GM19238 (cell line): Measurements from ENCODE around the gene SSTR5.
"Not testable (repeated sequence)": the region's sequence is repeated elsewhere in the genome, so short reads cannot be mapped to it uniquely, and the experiment has no call there.

ENCODE experiments used
- DNase-seq: peaks from one replicate; pipeline ENCODE4 v3.0.0; 2011; ENCODE audit warnings: low spot score; ENCODE audit not compliant: insufficient read length

The SSTR5 gene

GRCh38 chr16:1073566-1074378 lies 1.2 kb downstream of the SSTR5 start:
- DNase-seq = no peak

- no peak for DNase-seq
These were observed 1.8 kb downstream of the SSTR5 start for GRCh38 chr16:1074379-1074649.

- DNase-seq = no peak
These were observed 3.0 kb downstream of the SSTR5 start for GRCh38 chr16:1075546-1075945.

GRCh38 chr16:1076801-1077576 lies 4.4 kb downstream of the SSTR5 start:
- DNase-seq = no peak

- no peak for DNase-seq
These were observed 5.5 kb downstream of the SSTR5 start for GRCh38 chr16:1077877-1078578.

- DNase-seq = no peak
These were observed 6.1 kb downstream of the SSTR5 start for GRCh38 chr16:1078579-1079021.

GRCh38 chr16:1079341-1079740 lies 6.8 kb downstream of the SSTR5 start:
- no peak for DNase-seq

- no peak for DNase-seq
These were observed 7.4 kb downstream of the SSTR5 start for GRCh38 chr16:1079786-1080525.

GRCh38 chr16:1080801-1081733 lies 8.5 kb downstream of the SSTR5 start:
- no peak for DNase-seq

GRCh38 chr16:1081734-1082265 lies 9.3 kb downstream of the SSTR5 start:
- DNase-seq = no peak

- no peak for DNase-seq
These were observed 9.9 kb downstream of the SSTR5 start for GRCh38 chr16:1082266-1082951.

GRCh38 chr16:1082952-1083675 lies 10.6 kb downstream of the SSTR5 start:
- DNase-seq = no peak

GRCh38 chr16:1084971-1085370 lies 12.4 kb downstream of the SSTR5 start:
- DNase-seq = no peak

- DNase-seq = not testable (repeated sequence)
These were observed 13.9 kb downstream of the SSTR5 start for GRCh38 chr16:1086443-1086842.

- no peak for DNase-seq
These were observed 16.0 kb downstream of the SSTR5 start for GRCh38 chr16:1088295-1089170.

GRCh38 chr16:1089439-1089821 lies 16.9 kb downstream of the SSTR5 start:
- DNase-seq = no peak

- DNase-seq = no peak
These were observed 17.5 kb downstream of the SSTR5 start for GRCh38 chr16:1089822-1090619.
